Colonic mucosa (tissue), 4 donors: ENCODE data around the gene ASB12. TPM values are rescaled to one million over a fixed set of nuclear protein-coding genes. Genes with fewer than 3 reads are reported as not detected.

Experiments
- DNase-seq: peaks from one replicate; pipeline ENCODE4 v3.0.0-alpha.2; 2020
- H3K27ac ChIP-seq: fragments of 200-600 bp; one replicate; pipeline ENCODE4 v1.8.0; 2021
- H3K27me3 ChIP-seq: fragments of 200-600 bp; one replicate; pipeline ENCODE4 v1.8.0; 2021
- H3K36me3 ChIP-seq: fragments of 200-600 bp; one replicate; pipeline ENCODE4 v1.8.0; 2021
- H3K4me1 ChIP-seq: fragments of 200-600 bp; one replicate; pipeline ENCODE4 v1.8.0; 2021; ENCODE audit warnings: mild to moderate bottlenecking
- H3K4me3 ChIP-seq: fragments of 200-600 bp; one replicate; pipeline ENCODE4 v1.8.0; 2021
- H3K9ac ChIP-seq, 2 donors: one replicate each; pipeline ENCODE4 v1.7.0; 2013; ENCODE audit warnings: control low read depth in 2 of 2, low read depth in 2 of 2, low read length in 2 of 2
- H3K9me3 ChIP-seq: fragments of 200-600 bp; one replicate; pipeline ENCODE4 v1.8.0; 2021
- CTCF ChIP-seq: fragments of 200-600 bp; IDR thresholded peaks from one replicate; pipeline ENCODE4 v1.8.0; 2022; ENCODE audit warnings: antibody characterized with exemption, mild to moderate bottlenecking
- intact Hi-C: fragments of 100-400 bp; cut with DNase I; formaldehyde crosslinking; loops from one replicate; pipeline ENCODE4 v1.14.1; 2022
- total RNA-seq, 2 donors: library from RNA; stranded (reverse); fragmentation: NEBNext Ultra II Directional in 1 of 2; extraction: Animal tissue kit (Norgen Biotek cat#: 25700) in 1 of 2; gene quantifications; one replicate each; pipeline ENCODE4 v1.2.1, GENCODE V29; 2021
- donor health status: healthy.
- donor health status: DM: no; HTN: no; CAD: no.
- donor health status: DM: no; HTN: no; CAD: no.

ASB12 gene
- total RNA-seq, 2 donors from 2014 or later = 0.40 to 0.88 TPM

- no peak overlapping the region for H3K27ac ChIP-seq
Observed at GRCh38 chrX:64198036-64198435, 32.4 kb downstream of the ASB12 start.

GRCh38 chrX:64196606-64197005 is 33.8 kb downstream of the ASB12 start:
- intact Hi-C loops = no loop called here
- no peak for DNase-seq
- Histone ChIP-seq H3K4me3 (no peak overlapping the region), H3K9me3 (no peaks in the 10 kb centered on the region), H3K4me1 (no peaks in the 10 kb centered on the region), H3K36me3 (no peaks in the 10 kb centered on the region), H3K27me3 (no peaks in the 10 kb centered on the region), H3K9ac (no peak overlapping the region), H3K27ac (no peak overlapping the region)
- TF ChIP-seq CTCF = no peak

More at GRCh38 chrX:64198036-64198435, 32.4 kb downstream of the ASB12 start:
- DNase-seq = no peak
- intact Hi-C loops = no loop called here
- Histone ChIP-seq H3K27me3 (no peaks in the 10 kb centered on the region), H3K36me3 (no peaks in the 10 kb centered on the region), H3K9me3 (no peaks in the 10 kb centered on the region), H3K4me3 (no peak overlapping the region), H3K4me1 (no peaks in the 10 kb centered on the region), H3K9ac (no peak overlapping the region)
- no peak for TF ChIP-seq CTCF

- Histone ChIP-seq H3K27ac (no peak overlapping the region), H3K36me3 (no peaks in the 10 kb centered on the region), H3K27me3 (no peaks in the 10 kb centered on the region), H3K9me3 (no peaks in the 10 kb centered on the region), H3K4me1 (no peaks in the 10 kb centered on the region), H3K4me3 (no peak overlapping the region), H3K9ac (no peak overlapping the region)
- intact Hi-C loops = no loop called here
- DNase-seq = no peak
- no peak for TF ChIP-seq CTCF
Observed at GRCh38 chrX:64195862-64196261, 34.5 kb downstream of the ASB12 start.

GRCh38 chrX:64192673-64193072 is 37.7 kb downstream of the ASB12 start:
- Histone ChIP-seq H3K9ac (no peak overlapping the region), H3K9me3 (no peaks in the 10 kb centered on the region), H3K27ac (no peak overlapping the region), H3K4me1 (no peaks in the 10 kb centered on the region), H3K4me3 (no peak overlapping the region), H3K36me3 (no peaks in the 10 kb centered on the region), H3K27me3 (no peaks in the 10 kb centered on the region)
- intact Hi-C loops = no loop called here
- TF ChIP-seq CTCF = no peak
- no peak for DNase-seq

- Histone ChIP-seq H3K9ac (no peak overlapping the region), H3K27me3 (no peaks in the 10 kb centered on the region), H3K4me1 (no peaks in the 10 kb centered on the region), H3K36me3 (no peaks in the 10 kb centered on the region), H3K9me3 (no peaks in the 10 kb centered on the region), H3K27ac (no peak overlapping the region), H3K4me3 (no peak overlapping the region)
- TF ChIP-seq CTCF = no peak
- intact Hi-C loops = no loop called here
- no peak for DNase-seq
Observed at GRCh38 chrX:64192040-64192439, 38.4 kb downstream of the ASB12 start.
